Sigmoid colon (tissue), 7 donors: Measurements from ENCODE around the gene POGLUT3. TPM values are rescaled to one million over a fixed set of nuclear protein-coding genes. Genes with fewer than 3 reads are reported as not detected.

ENCODE experiments used
- DNase-seq: peaks from one replicate; pipeline ENCODE4 v3.0.0-alpha.2; 2019
- H3K27ac ChIP-seq, 4 donors: fragments of 200-600 bp; sonication (generic); one replicate each; pipeline ENCODE4 v1.5.1; 2016 to 2019; ENCODE audit warnings: mild to moderate bottlenecking in 1 of 4
- H3K27me3 ChIP-seq, 3 donors: fragments of 200-600 bp; sonication (generic); one replicate each; pipeline ENCODE4 v1.5.1; 2019; ENCODE audit warnings: mild to moderate bottlenecking in 1 of 3
- H3K36me3 ChIP-seq, 4 donors: fragments of 200-600 bp; sonication (generic); one replicate each; pipeline ENCODE4 v1.5.1; 2016 to 2019
- H3K4me1 ChIP-seq, 4 donors: fragments of 200-600 bp; sonication (generic); one replicate each; pipeline ENCODE4 v1.5.1; 2017 to 2019
- H3K4me3 ChIP-seq, 4 donors: fragments of 200-600 bp; sonication (generic); one replicate each; pipeline ENCODE4 v1.5.1; 2017 to 2019; ENCODE audit warnings: mild to moderate bottlenecking in 2 of 4, moderate library complexity in 1 of 4
- H3K9me3 ChIP-seq, 4 donors: fragments of 200-600 bp in 3 of 4; sonication (generic) in 3 of 4; one replicate each; pipeline versions ENCODE4 v1.5.1 to v1.6.1; 2013 to 2019
- EP300 ChIP-seq, 4 donors: sonication (generic); formaldehyde crosslinking; IDR thresholded peaks; one replicate each; pipeline ENCODE4 v1.6.1; 2017; ENCODE audit warnings: antibody characterized with exemption in 4 of 4
- POLR2A ChIP-seq, 2 donors: fragments of 450-650 bp; IDR thresholded peaks; one replicate each; pipeline ENCODE4 v1.6.1; 2016; ENCODE audit warnings: antibody characterized with exemption in 2 of 2, mild to moderate bottlenecking in 2 of 2, moderate library complexity in 2 of 2
- POLR2AphosphoS5 ChIP-seq, 4 donors: sonication (generic); formaldehyde crosslinking; IDR thresholded peaks; one replicate each; pipeline ENCODE4 v1.6.1; 2017; ENCODE audit warnings: antibody characterized with exemption in 4 of 4
- WGBS, 2 donors: extraction: QIAGEN DNeasy Blood & Tissue Kit; methylation state at CpG; one replicate each; pipeline ENCODE4 v1.1.7; 2013; 5-methylcytosine and 5-hydroxymethylcytosine counted together
- intact Hi-C: fragments of 100-400 bp; cut with DNase I; formaldehyde crosslinking; loops from one replicate; pipeline ENCODE4 v1.15.1; 2023
- polyA plus RNA-seq, 3 donors: library from polyadenylated mRNA; stranded (reverse); fragments of 200-250 nt; gene quantifications; one replicate each; pipeline ENCODE4 v1.2.3, GENCODE V29; 2013
- total RNA-seq, 4 donors: library from RNA; depleted of rRNA; stranded (reverse); fragments of >200 nt; gene quantifications; one replicate each; pipeline ENCODE4 v1.1.0, GENCODE V29; 2016
- TF ChIP-seq, protein P1 (sequence below), 4 experiments: fragments of 450-650 bp in 3 of 4; fragments of 200-600 bp in 1 of 4; IDR thresholded peaks; one replicate each; pipeline ENCODE4 v1.5.1; 2016 to 2019; ENCODE audit warnings: antibody characterized with exemption in 4 of 4, mild to moderate bottlenecking in 3 of 4, moderate library complexity in 2 of 4
- donor health status: healthy with polysubstance abuse.
- donor health status: Bipolar disorder and iron deficiency.
- donor health status: healthy.

POGLUT3 gene
- total and polyA plus RNA-seq, 7 donors, result 4.4 to 28.5 (median 17.7) TPM

DNA sequence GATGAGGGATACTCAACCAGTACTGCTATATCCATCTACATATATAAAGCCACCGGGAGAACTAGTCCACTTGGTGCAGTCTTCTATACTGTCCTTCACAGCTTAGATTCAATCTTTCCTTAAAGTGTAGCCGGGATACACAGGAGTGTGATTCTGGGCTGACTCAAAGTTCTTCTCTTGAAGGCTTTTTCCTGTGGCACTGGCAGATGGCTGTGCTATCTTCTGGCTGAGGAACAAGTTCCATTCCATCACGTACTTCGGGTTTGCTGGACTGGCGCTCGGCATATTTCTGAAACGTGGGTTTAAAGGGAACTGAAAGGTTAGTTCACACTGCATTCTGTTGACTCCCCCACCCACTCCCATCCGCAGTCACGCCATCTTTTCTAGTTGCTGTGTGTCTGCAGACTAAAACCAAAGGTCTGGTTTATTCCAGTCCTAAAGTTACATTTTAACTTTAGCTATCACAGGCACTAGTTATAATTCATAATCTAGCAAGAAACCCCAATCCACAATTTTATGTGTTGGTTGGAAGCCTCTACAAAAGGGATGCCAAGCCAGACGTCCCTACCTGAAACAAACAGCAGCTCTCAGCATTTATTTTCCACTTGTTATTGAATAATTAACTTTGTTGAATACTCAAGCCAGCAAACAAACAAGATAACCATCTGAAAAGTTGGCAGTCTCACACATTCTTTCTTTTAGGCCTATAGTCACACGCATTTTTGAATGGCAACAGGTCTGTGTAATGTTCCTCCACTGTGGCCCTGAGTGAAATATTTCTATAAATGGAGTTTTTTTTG lies 23.3 kb downstream of the POGLUT3 start:
- no peaks in the 10 kb centered on the region for H3K9me3 ChIP-seq
- intact Hi-C loops, result no loop called here
- no peak for DNase-seq
- 80 to 92% methylated on average over 11 of the region's 11 CpGs for WGBS, 2 donors
- no peak overlapping the region for H3K4me3 ChIP-seq
- no peaks in the 10 kb centered on the region for H3K27me3 ChIP-seq
- no peak overlapping the region for H3K27ac ChIP-seq
- no peaks in the 10 kb centered on the region for H3K4me1 ChIP-seq
- no peak for TF ChIP-seq EP300 (IDR thresholded peaks at IDR 0.05)
- TF ChIP-seq, protein P1, sequence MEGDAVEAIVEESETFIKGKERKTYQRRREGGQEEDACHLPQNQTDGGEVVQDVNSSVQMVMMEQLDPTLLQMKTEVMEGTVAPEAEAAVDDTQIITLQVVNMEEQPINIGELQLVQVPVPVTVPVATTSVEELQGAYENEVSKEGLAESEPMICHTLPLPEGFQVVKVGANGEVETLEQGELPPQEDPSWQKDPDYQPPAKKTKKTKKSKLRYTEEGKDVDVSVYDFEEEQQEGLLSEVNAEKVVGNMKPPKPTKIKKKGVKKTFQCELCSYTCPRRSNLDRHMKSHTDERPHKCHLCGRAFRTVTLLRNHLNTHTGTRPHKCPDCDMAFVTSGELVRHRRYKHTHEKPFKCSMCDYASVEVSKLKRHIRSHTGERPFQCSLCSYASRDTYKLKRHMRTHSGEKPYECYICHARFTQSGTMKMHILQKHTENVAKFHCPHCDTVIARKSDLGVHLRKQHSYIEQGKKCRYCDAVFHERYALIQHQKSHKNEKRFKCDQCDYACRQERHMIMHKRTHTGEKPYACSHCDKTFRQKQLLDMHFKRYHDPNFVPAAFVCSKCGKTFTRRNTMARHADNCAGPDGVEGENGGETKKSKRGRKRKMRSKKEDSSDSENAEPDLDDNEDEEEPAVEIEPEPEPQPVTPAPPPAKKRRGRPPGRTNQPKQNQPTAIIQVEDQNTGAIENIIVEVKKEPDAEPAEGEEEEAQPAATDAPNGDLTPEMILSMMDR (IDR thresholded peaks at IDR 0.05), result no peak
- no peak for TF ChIP-seq POLR2A (IDR thresholded peaks at IDR 0.05)
- TF ChIP-seq POLR2AphosphoS5 (IDR thresholded peaks at IDR 0.05), result no peak
- peaks cover 5 to 61% (median 15%) of the 10 kb centered on the region in 4 donors for H3K36me3 ChIP-seq

DNA sequence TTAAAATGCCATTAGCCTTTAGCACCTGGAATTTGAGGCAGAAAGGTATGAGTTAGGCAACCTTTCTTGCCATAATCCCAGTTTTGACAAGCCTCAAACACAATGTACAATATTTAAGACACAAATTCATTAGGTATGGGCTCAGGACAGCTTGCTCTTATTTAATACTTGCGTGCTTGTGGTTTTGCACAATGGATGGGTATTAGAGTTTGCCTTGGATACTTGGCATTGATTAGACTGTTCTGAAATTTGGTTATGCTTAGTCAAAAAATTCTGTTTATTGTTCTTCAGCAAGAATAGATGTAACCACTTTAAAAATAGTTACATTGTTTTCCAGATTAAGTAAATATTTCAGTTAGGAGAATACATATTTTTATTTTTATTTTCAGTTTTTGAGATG lies 25.5 kb downstream of the POGLUT3 start:
- no peak overlapping the region for H3K27ac ChIP-seq
- intact Hi-C loops, result no loop called here
- TF ChIP-seq POLR2A (IDR thresholded peaks at IDR 0.05) (no peak), EP300 (IDR thresholded peaks at IDR 0.05) (no peak), POLR2AphosphoS5 (IDR thresholded peaks at IDR 0.05) (no peak)
- TF ChIP-seq, protein P1 (IDR thresholded peaks at IDR 0.05), result no peak
- no peaks in the 10 kb centered on the region for H3K9me3 ChIP-seq
- no peak overlapping the region for H3K4me3 ChIP-seq
- 96 to 99% methylated on average over 1 of the region's 1 CpG for WGBS, 2 donors
- no peak for DNase-seq
- H3K36me3 ChIP-seq, result peaks cover 5 to 46% (median 14%) of the 10 kb centered on the region in 4 donors
- H3K27me3 ChIP-seq, result no peaks in the 10 kb centered on the region
- peaks cover 0 to 5% (median 0%) of the 10 kb centered on the region in 4 donors for H3K4me1 ChIP-seq

DNA sequence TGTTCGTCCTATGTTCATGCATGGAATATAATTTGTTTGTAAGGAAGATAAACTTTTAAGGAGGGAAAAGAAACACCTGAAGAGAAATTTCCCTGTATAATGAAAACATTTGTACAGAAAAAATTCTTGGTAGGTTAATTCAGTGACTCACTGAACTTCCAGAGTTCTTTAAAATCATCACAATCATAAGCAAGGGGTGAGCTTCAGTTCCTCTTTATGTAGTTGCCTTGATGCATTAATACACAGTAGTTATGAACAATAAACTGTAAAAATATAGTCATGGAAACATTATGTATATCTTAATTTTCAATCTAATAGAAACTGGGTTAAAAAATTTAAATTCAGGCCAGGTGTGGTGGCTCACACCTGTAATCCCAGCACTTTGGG lies 29.7 kb downstream of the POGLUT3 start:
- intact Hi-C loops, result loop anchor here (5.0 kb wide), 1 partner anchor 351 kb away; no protein-coding TSS in a partner anchor
- peak overlapping the region in 1 of 4 donors; percentile 97 for H3K27ac ChIP-seq

DNA sequence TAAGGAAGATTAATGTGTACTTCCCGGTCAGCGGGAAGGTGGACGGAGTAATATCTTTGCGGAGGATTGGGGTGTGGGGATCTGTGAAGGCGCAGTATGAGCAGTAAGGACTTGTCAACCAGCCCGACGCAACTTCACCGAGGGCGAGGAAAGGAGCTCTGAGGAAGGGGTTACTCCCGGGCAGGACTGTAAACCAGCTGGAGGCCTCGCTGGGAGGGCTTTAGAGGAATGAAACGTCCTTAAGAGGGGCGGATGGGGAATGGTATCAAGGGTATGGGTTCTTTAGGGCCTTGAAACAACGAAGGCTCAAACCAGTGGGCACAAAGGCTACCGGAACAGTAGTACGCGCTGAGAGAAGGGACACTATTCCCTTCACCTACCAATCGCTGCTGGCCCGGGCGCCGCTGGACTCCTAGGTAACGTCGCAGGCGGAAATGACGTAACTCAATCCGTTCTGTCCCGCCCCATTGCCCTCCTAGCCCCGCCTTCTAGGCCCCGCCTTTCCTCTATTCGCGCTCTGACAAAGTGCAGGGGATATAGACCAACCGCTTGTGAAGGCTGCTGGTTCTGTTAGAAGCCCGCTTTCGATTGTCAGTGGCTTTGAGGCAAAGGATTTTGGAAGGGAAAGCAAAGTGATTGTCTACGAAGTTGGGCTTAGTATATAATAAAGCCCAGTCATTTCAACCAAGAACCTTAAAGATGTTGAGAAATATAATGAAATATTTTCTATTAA lies 30.9 kb downstream of the POGLUT3 start, which contains the start of gene C11orf65:
TSS of gene C11orf65 (minus strand) at position 439 of the 733 bp plus-strand sequence. CDS start 5,970 bp downstream, outside the sequence.
- intact Hi-C loops, result loop anchor here (1.0 to 5.0 kb wide), 3 partner anchors 30 to 350 kb away; no protein-coding TSS in a partner anchor
- no peaks in the 10 kb centered on the region for H3K27me3 ChIP-seq
- peak within 1 kb of the TSS; percentile 56 to 73 (median 64) for H3K4me3 ChIP-seq
- peak; percentile 93 to 96 for TF ChIP-seq POLR2A (IDR thresholded peaks at IDR 0.05)
- TF ChIP-seq, protein P1 (IDR thresholded peaks at IDR 0.05), result no peak
- peak; percentile 99 for TF ChIP-seq POLR2AphosphoS5 (IDR thresholded peaks at IDR 0.05)
- TF ChIP-seq EP300 (IDR thresholded peaks at IDR 0.05), result peak in 1 of 4 donors; percentile 24
- H3K36me3 ChIP-seq, result no peaks in the 10 kb centered on the region
- peak; percentile 99 for DNase-seq
- 0% methylated on average over 35 of the region's 35 CpGs for WGBS, 2 donors
- no peaks in the 10 kb centered on the region for H3K9me3 ChIP-seq
- H3K27ac ChIP-seq, result peak within 1 kb of the TSS; percentile 94 to 98 (median 97)
- H3K4me1 ChIP-seq, result peaks cover 0 to 11% (median 0%) of the 10 kb centered on the region in 4 donors

More for the DNA sequence above, 29.7 kb downstream of the POGLUT3 start:
- no peak for DNase-seq
- Histone ChIP-seq H3K4me3 (no peak overlapping the region), H3K9me3 (no peaks in the 10 kb centered on the region), H3K27me3 (no peaks in the 10 kb centered on the region), H3K4me1 (peaks cover 0 to 11% (median 0%) of the 10 kb centered on the region in 4 donors), H3K36me3 (peaks cover 0 to 4% (median 0%) of the 10 kb centered on the region in 4 donors)
- TF ChIP-seq EP300 (IDR thresholded peaks at IDR 0.05), result no peak
- 88 to 92% methylated on average over 1 of the region's 1 CpG for WGBS, 2 donors

DNA sequence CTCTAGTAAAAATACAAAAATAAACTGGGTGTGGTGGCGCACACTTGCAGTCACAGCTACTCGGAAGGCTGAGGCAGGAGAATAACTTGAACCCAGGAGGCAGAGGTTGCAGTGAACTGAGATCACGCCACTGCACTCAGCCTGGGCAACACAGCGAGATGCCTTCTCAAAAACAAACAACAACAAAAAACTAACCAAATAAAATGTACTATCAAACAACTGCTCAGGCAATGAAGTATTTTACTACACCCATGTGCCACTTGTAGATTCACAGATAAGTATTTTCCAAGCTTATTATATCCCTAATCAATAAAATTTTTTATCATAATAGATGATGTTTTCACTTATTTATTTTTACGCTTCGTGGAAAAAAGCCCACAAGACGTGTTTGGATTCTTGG lies 31.8 kb downstream of the POGLUT3 start:
- DNase-seq, result no peak
- intact Hi-C loops, result loop anchor here (5.0 kb wide), 1 partner anchor 349 kb away; no protein-coding TSS in a partner anchor

More for the DNA sequence above, 31.8 kb downstream of the POGLUT3 start:
- Histone ChIP-seq H3K4me1 (peaks cover 0 to 11% (median 0%) of the 10 kb centered on the region in 4 donors), H3K27me3 (no peaks in the 10 kb centered on the region), H3K36me3 (no peaks in the 10 kb centered on the region), H3K4me3 (peak overlapping the region; percentile 56 to 73 (median 64)), H3K27ac (peak overlapping the region; percentile 94 to 98 (median 97)), H3K9me3 (no peaks in the 10 kb centered on the region)
- TF ChIP-seq POLR2AphosphoS5 (IDR thresholded peaks at IDR 0.05), result no peak
- TF ChIP-seq, protein P1 (IDR thresholded peaks at IDR 0.05), result no peak
- no peak for TF ChIP-seq POLR2A (IDR thresholded peaks at IDR 0.05)
- no peak for TF ChIP-seq EP300 (IDR thresholded peaks at IDR 0.05)
- 30 to 45% methylated on average over 7 of the region's 7 CpGs for WGBS, 2 donors
